Ishikawa (cell line): Measurements from ENCODE around the gene CEP76.
A peak's percentile ranks its signal among the peaks of the same experiment; 100 is the strongest.

Source experiments
- CEBPB ChIP-seq: IDR thresholded peaks from 2 replicates; pipeline ENCODE4 v1.6.1; 2012
- CREB1 ChIP-seq: IDR thresholded peaks from 2 replicates; pipeline ENCODE4 v1.6.1; 2012; ENCODE audit warnings: low read depth
- EP300 ChIP-seq: IDR thresholded peaks from 2 replicates; pipeline ENCODE4 v1.6.1; 2012; ENCODE audit warnings: borderline replicate concordance
- FOXM1 ChIP-seq: IDR thresholded peaks from 2 replicates; pipeline ENCODE4 v1.6.1; 2012; ENCODE audit warnings: low read depth, borderline replicate concordance
- RAD21 ChIP-seq: IDR thresholded peaks from 2 replicates; pipeline ENCODE4 v1.6.1; 2012; ENCODE audit warnings: low read depth
- TAF1 ChIP-seq: IDR thresholded peaks from 2 replicates; pipeline ENCODE4 v1.6.1; 2012; ENCODE audit warnings: low read depth, mild to moderate bottlenecking
- TEAD4 ChIP-seq: IDR thresholded peaks from 2 replicates; pipeline ENCODE4 v1.6.1; 2012
- YY1 ChIP-seq: IDR thresholded peaks from 2 replicates; pipeline ENCODE4 v1.6.1; 2012; ENCODE audit warnings: low read depth
- TF ChIP-seq, protein P1 (sequence below): IDR thresholded peaks from 2 replicates; pipeline ENCODE4 v1.6.1; 2012
- TF ChIP-seq, protein P2 (sequence below): IDR thresholded peaks from 2 replicates; pipeline ENCODE4 v1.6.1; 2012
- TF ChIP-seq, protein P3 (sequence below): IDR thresholded peaks from 2 replicates; pipeline ENCODE4 v1.6.1; 2012; ENCODE audit warnings: low read depth, mild to moderate bottlenecking

- no peak for TF ChIP-seq EP300
- TF ChIP-seq, protein P1, sequence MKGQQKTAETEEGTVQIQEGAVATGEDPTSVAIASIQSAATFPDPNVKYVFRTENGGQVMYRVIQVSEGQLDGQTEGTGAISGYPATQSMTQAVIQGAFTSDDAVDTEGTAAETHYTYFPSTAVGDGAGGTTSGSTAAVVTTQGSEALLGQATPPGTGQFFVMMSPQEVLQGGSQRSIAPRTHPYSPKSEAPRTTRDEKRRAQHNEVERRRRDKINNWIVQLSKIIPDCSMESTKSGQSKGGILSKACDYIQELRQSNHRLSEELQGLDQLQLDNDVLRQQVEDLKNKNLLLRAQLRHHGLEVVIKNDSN: no peak
- TF ChIP-seq TAF1: no peak
- no peak for TF ChIP-seq CREB1
- TF ChIP-seq RAD21: no peak
- TF ChIP-seq, protein P2, sequence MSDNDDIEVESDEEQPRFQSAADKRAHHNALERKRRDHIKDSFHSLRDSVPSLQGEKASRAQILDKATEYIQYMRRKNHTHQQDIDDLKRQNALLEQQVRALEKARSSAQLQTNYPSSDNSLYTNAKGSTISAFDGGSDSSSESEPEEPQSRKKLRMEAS: peak; percentile 94
- TF ChIP-seq, protein P3, sequence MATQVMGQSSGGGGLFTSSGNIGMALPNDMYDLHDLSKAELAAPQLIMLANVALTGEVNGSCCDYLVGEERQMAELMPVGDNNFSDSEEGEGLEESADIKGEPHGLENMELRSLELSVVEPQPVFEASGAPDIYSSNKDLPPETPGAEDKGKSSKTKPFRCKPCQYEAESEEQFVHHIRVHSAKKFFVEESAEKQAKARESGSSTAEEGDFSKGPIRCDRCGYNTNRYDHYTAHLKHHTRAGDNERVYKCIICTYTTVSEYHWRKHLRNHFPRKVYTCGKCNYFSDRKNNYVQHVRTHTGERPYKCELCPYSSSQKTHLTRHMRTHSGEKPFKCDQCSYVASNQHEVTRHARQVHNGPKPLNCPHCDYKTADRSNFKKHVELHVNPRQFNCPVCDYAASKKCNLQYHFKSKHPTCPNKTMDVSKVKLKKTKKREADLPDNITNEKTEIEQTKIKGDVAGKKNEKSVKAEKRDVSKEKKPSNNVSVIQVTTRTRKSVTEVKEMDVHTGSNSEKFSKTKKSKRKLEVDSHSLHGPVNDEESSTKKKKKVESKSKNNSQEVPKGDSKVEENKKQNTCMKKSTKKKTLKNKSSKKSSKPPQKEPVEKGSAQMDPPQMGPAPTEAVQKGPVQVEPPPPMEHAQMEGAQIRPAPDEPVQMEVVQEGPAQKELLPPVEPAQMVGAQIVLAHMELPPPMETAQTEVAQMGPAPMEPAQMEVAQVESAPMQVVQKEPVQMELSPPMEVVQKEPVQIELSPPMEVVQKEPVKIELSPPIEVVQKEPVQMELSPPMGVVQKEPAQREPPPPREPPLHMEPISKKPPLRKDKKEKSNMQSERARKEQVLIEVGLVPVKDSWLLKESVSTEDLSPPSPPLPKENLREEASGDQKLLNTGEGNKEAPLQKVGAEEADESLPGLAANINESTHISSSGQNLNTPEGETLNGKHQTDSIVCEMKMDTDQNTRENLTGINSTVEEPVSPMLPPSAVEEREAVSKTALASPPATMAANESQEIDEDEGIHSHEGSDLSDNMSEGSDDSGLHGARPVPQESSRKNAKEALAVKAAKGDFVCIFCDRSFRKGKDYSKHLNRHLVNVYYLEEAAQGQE: no peak
- no peak; the same call in 1 of the 2 replicates for TF ChIP-seq TEAD4
- no peak for TF ChIP-seq FOXM1
- TF ChIP-seq YY1: no peak
- TF ChIP-seq CEBPB: no peak
Observed at GRCh38 chr18:12679183-12679786, 23.2 kb downstream of the CEP76 start.
